Measurements from ENCODE around the gene LHFPL6.

The LHFPL6 gene

GRCh38 chr13:39554371-39554770, 48.6 kb downstream of the LHFPL6 start:
- DNase-seq (ENCODE audit: low spot score) = no peak

GRCh38 chr13:39552246-39552645, 50.7 kb downstream of the LHFPL6 start:
- DNase-seq (ENCODE audit: low spot score) = peak; percentile 76

GRCh38 chr13:39550931-39551330, 52.1 kb downstream of the LHFPL6 start:
- DNase-seq (ENCODE audit: low spot score) = no peak

GRCh38 chr13:39547108-39547507, 55.9 kb downstream of the LHFPL6 start:
- DNase-seq (ENCODE audit: low spot score) = no peak

GRCh38 chr13:39542361-39542760, 60.6 kb downstream of the LHFPL6 start:
- no peak for DNase-seq (ENCODE audit: low spot score)

- DNase-seq (ENCODE audit: low spot score) = no peak
Observed at GRCh38 chr13:39540929-39541605, 61.9 kb downstream of the LHFPL6 start.

- no peak for DNase-seq (ENCODE audit: low spot score)
Observed at GRCh38 chr13:39538816-39539790, 63.9 kb downstream of the LHFPL6 start.

GRCh38 chr13:39536906-39537305, 66.1 kb downstream of the LHFPL6 start:
- DNase-seq (ENCODE audit: low spot score) = no peak

- no peak for DNase-seq (ENCODE audit: low spot score)
Observed at GRCh38 chr13:39536274-39536673, 66.7 kb downstream of the LHFPL6 start.

- no peak for DNase-seq (ENCODE audit: low spot score)
Observed at GRCh38 chr13:39533651-39534150, 69.3 kb downstream of the LHFPL6 start.

- no peak for DNase-seq (ENCODE audit: low spot score)
Observed at GRCh38 chr13:39531646-39532045, 71.3 kb downstream of the LHFPL6 start.

- DNase-seq (ENCODE audit: low spot score) = no peak
Observed at GRCh38 chr13:39530916-39531315, 72.1 kb downstream of the LHFPL6 start.

- DNase-seq (ENCODE audit: low spot score) = no peak
Observed at GRCh38 chr13:39528661-39528980, 74.4 kb downstream of the LHFPL6 start.

- DNase-seq (ENCODE audit: low spot score) = peak; percentile 38
Observed at GRCh38 chr13:39527961-39528660, 74.9 kb downstream of the LHFPL6 start.

- no peak for DNase-seq (ENCODE audit: low spot score)
Observed at GRCh38 chr13:39527301-39527700, 75.7 kb downstream of the LHFPL6 start.

- no peak for DNase-seq (ENCODE audit: low spot score)
Observed at GRCh38 chr13:39526499-39526898, 76.5 kb downstream of the LHFPL6 start.

- no peak for DNase-seq (ENCODE audit: low spot score)
Observed at GRCh38 chr13:39525506-39525905, 77.5 kb downstream of the LHFPL6 start.

- DNase-seq (ENCODE audit: low spot score) = no peak
Observed at GRCh38 chr13:39524795-39525194, 78.2 kb downstream of the LHFPL6 start.

- peak; percentile 31 for DNase-seq (ENCODE audit: low spot score)
Observed at GRCh38 chr13:39522329-39522728, 80.7 kb downstream of the LHFPL6 start.

- no peak for DNase-seq (ENCODE audit: low spot score)
Observed at GRCh38 chr13:39521701-39522100, 81.3 kb downstream of the LHFPL6 start.

- DNase-seq (ENCODE audit: low spot score) = peak; percentile 45
Observed at GRCh38 chr13:39516096-39516495, 86.9 kb downstream of the LHFPL6 start.

GRCh38 chr13:39515224-39515714, 87.7 kb downstream of the LHFPL6 start:
- DNase-seq (ENCODE audit: low spot score) = no peak

All from pons (tissue), 1 donor.